WTC11 (cell line): ENCODE results near the gene PROCA1. TPM values are rescaled to one million over a fixed set of nuclear protein-coding genes. Genes with fewer than 3 reads are reported as not detected.

ENCODE experiments used
- ATAC-seq: fragments of 200-7000 bp; cut with Tn5 transposase; 2 replicates; pipeline ENCODE4 v1.10.0; 2021; ENCODE audit warnings: mild to moderate bottlenecking, moderate library complexity
- CTCF ChIA-PET: fragments of 300-600 bp; sonication (Branson Sonifier 250); formaldehyde crosslinking; loops from one replicate; lab custom pipeline; 2021; ENCODE audit warnings: antibody characterized with exemption; lab: Charles Lee
- POLR2A ChIA-PET: fragments of 350-600 bp; sonication (Branson Sonifier 250); formaldehyde crosslinking; loops from one replicate; lab custom pipeline; 2021; ENCODE audit warnings: antibody characterized with exemption; lab: Charles Lee
- DNase-seq: peaks from one replicate; pipeline ENCODE4 v3.0.0; 2021; ENCODE audit warnings: low spot score
- H3K27ac Mint-ChIP-seq: 2 replicates; pipeline ENCODE4 v1.8.0; 2021; ENCODE audit warnings: mixed read lengths
- H3K27me3 Mint-ChIP-seq: 2 replicates; pipeline ENCODE4 v1.8.0; 2021; ENCODE audit warnings: low read depth, mild to moderate bottlenecking, moderate library complexity, mixed read lengths
- H3K36me3 Mint-ChIP-seq: 2 replicates; pipeline ENCODE4 v1.8.0; 2021; ENCODE audit warnings: mixed read lengths
- H3K4me1 Mint-ChIP-seq: 2 replicates; pipeline ENCODE4 v1.8.0; 2022; ENCODE audit warnings: mixed read lengths
- H3K4me3 Mint-ChIP-seq: 2 replicates; pipeline ENCODE4 v1.8.0; 2021; ENCODE audit warnings: mild to moderate bottlenecking, moderate library complexity, mixed read lengths
- H3K9me3 Mint-ChIP-seq: 2 replicates; pipeline ENCODE4 v1.8.0; 2021; ENCODE audit warnings: mixed read lengths
- ATF2 ChIP-seq: sonication (generic); formaldehyde crosslinking; IDR thresholded peaks from 2 replicates; pipeline ENCODE4 v1.8.1; 2022; ENCODE audit warnings: low read depth, missing genetic modification reagents, borderline replicate concordance
- ETV6 ChIP-seq: sonication (generic); formaldehyde crosslinking; IDR thresholded peaks from 2 replicates; pipeline ENCODE4 v1.8.1; 2022; ENCODE audit warnings: mild to moderate bottlenecking, missing genetic modification reagents
- JAZF1 ChIP-seq: fragments of 250-450 bp; sonication (Bioruptor Pico); IDR thresholded peaks from 2 replicates; pipeline ENCODE4 v1.9.0; 2021; ENCODE audit warnings: moderate library complexity, mild to moderate bottlenecking, inconsistent platforms
- KAT7 ChIP-seq: sonication (generic); formaldehyde crosslinking; IDR thresholded peaks from 2 replicates; pipeline ENCODE4 v1.8.1; 2023; ENCODE audit warnings: missing genetic modification reagents, mild to moderate bottlenecking, borderline replicate concordance
- MXD4 ChIP-seq: fragments of 250-450 bp; sonication (Bioruptor Pico); IDR thresholded peaks from 2 replicates; pipeline ENCODE4 v1.8.0; 2021; ENCODE audit warnings: mild to moderate bottlenecking, moderate library complexity, borderline replicate concordance
- PRRX2 ChIP-seq: fragments of 250-450 bp; sonication (Bioruptor Pico); IDR thresholded peaks from 2 replicates; pipeline ENCODE4 v1.8.0; 2021; ENCODE audit warnings: mild to moderate bottlenecking
- STAT6 ChIP-seq: sonication (generic); formaldehyde crosslinking; conservative IDR thresholded peaks from 2 replicates; pipeline ENCODE4 v1.8.1; 2023; ENCODE audit warnings: mild to moderate bottlenecking, low read depth, missing genetic modification reagents, moderate library complexity
- ZNF219 ChIP-seq: sonication (generic); formaldehyde crosslinking; IDR thresholded peaks from 2 replicates; pipeline ENCODE4 v1.8.0; 2023; ENCODE audit warnings: missing genetic modification reagents, mild to moderate bottlenecking, borderline replicate concordance
- ZNF232 ChIP-seq: sonication (generic); formaldehyde crosslinking; IDR thresholded peaks from 2 replicates; pipeline ENCODE4 v1.8.0; 2022; ENCODE audit warnings: mild to moderate bottlenecking, missing genetic modification reagents
- ZNF396 ChIP-seq: fragments of 250-450 bp; sonication (Bioruptor Pico); IDR thresholded peaks from 2 replicates; pipeline ENCODE4 v1.8.0; 2021; ENCODE audit warnings: mild to moderate bottlenecking, moderate library complexity, borderline replicate concordance
- ZNF423 ChIP-seq: fragments of 250-450 bp; sonication (Bioruptor Pico); IDR thresholded peaks from 2 replicates; pipeline ENCODE4 v2.1.2; 2022; ENCODE audit warnings: mild to moderate bottlenecking, moderate library complexity
- total RNA-seq: library from RNA; stranded (reverse); gene quantifications from 3 replicates; pipeline ENCODE4 v1.2.3, GENCODE V29; 2021
- TF ChIP-seq, protein P1 (sequence below): sonication (generic); formaldehyde crosslinking; IDR thresholded peaks from 2 replicates; pipeline ENCODE4 v1.8.0; 2023; ENCODE audit warnings: mild to moderate bottlenecking, missing genetic modification reagents
- TF ChIP-seq, protein P2 (sequence below): fragments of 250-450 bp; sonication (Bioruptor Pico); IDR thresholded peaks from 2 replicates; pipeline ENCODE4 v1.9.0; 2021; ENCODE audit warnings: mild to moderate bottlenecking, borderline replicate concordance
- TF ChIP-seq, protein P3 (sequence below): sonication (generic); formaldehyde crosslinking; IDR thresholded peaks from 2 replicates; pipeline ENCODE4 v1.8.1; 2022; ENCODE audit warnings: mild to moderate bottlenecking, moderate library complexity, missing genetic modification reagents
- TF ChIP-seq, protein P4 (sequence below): sonication (generic); formaldehyde crosslinking; IDR thresholded peaks from 2 replicates; pipeline ENCODE4 v1.8.0; 2023; ENCODE audit warnings: missing genetic modification reagents, mild to moderate bottlenecking, borderline replicate concordance
- TF ChIP-seq, protein P5 (sequence below): sonication (generic); formaldehyde crosslinking; conservative IDR thresholded peaks from 2 replicates; pipeline ENCODE4 v1.8.1; 2022; ENCODE audit warnings: mild to moderate bottlenecking, missing genetic modification reagents

PROCA1 gene
- total RNA-seq, 1 experiment from 2014 or later: 28.4 TPM

DNA sequence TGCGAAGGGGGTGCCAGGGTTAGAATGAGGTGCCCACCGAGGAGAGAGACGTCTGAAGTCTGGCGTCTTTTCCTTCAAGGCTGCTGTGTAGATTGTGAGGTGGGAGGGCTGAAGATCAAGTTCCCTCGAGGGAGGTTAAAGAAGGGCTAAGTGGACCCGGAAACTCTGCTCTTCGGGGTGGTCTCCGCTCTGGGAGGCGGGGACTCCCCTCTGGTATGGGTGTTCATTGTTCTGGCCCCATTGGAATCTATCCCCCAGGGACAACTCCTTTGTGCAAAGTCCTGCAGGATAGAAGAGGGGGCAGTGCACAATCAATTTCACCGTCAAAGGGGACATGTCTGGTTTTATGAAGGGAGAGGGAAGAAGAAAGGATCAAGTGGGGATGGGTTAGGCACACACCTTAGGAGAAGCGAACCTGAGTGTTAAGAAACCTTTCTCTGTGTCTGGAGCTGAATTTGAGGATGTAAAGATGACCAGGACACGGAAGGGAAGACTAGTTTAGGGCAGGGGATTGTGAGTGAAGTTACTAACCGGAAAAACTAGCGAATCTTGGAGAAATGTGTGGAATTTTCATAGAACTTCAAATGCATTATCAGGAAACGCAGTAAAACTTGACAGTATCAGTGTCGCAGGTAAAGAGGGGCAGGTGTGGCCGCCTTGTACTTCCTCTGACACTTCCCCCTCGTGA lies 6.8 kb upstream of the PROCA1 start (continued):
- no peak for TF ChIP-seq KAT7 (CRISPR knock-in tag)
- TF ChIP-seq, protein P1, sequence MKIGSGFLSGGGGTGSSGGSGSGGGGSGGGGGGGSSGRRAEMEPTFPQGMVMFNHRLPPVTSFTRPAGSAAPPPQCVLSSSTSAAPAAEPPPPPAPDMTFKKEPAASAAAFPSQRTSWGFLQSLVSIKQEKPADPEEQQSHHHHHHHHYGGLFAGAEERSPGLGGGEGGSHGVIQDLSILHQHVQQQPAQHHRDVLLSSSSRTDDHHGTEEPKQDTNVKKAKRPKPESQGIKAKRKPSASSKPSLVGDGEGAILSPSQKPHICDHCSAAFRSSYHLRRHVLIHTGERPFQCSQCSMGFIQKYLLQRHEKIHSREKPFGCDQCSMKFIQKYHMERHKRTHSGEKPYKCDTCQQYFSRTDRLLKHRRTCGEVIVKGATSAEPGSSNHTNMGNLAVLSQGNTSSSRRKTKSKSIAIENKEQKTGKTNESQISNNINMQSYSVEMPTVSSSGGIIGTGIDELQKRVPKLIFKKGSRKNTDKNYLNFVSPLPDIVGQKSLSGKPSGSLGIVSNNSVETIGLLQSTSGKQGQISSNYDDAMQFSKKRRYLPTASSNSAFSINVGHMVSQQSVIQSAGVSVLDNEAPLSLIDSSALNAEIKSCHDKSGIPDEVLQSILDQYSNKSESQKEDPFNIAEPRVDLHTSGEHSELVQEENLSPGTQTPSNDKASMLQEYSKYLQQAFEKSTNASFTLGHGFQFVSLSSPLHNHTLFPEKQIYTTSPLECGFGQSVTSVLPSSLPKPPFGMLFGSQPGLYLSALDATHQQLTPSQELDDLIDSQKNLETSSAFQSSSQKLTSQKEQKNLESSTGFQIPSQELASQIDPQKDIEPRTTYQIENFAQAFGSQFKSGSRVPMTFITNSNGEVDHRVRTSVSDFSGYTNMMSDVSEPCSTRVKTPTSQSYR (CRISPR knock-in tag): no peak
- no peak for TF ChIP-seq ZNF219 (CRISPR knock-in tag)
- TF ChIP-seq ETV6: 0 out of 2 replicates have a peak, but pooled peaks have one; percentile 12
- TF ChIP-seq, protein P2, sequence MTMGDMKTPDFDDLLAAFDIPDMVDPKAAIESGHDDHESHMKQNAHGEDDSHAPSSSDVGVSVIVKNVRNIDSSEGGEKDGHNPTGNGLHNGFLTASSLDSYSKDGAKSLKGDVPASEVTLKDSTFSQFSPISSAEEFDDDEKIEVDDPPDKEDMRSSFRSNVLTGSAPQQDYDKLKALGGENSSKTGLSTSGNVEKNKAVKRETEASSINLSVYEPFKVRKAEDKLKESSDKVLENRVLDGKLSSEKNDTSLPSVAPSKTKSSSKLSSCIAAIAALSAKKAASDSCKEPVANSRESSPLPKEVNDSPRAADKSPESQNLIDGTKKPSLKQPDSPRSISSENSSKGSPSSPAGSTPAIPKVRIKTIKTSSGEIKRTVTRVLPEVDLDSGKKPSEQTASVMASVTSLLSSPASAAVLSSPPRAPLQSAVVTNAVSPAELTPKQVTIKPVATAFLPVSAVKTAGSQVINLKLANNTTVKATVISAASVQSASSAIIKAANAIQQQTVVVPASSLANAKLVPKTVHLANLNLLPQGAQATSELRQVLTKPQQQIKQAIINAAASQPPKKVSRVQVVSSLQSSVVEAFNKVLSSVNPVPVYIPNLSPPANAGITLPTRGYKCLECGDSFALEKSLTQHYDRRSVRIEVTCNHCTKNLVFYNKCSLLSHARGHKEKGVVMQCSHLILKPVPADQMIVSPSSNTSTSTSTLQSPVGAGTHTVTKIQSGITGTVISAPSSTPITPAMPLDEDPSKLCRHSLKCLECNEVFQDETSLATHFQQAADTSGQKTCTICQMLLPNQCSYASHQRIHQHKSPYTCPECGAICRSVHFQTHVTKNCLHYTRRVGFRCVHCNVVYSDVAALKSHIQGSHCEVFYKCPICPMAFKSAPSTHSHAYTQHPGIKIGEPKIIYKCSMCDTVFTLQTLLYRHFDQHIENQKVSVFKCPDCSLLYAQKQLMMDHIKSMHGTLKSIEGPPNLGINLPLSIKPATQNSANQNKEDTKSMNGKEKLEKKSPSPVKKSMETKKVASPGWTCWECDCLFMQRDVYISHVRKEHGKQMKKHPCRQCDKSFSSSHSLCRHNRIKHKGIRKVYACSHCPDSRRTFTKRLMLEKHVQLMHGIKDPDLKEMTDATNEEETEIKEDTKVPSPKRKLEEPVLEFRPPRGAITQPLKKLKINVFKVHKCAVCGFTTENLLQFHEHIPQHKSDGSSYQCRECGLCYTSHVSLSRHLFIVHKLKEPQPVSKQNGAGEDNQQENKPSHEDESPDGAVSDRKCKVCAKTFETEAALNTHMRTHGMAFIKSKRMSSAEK (CRISPR knock-in tag): no peak
- TF ChIP-seq, protein P3, sequence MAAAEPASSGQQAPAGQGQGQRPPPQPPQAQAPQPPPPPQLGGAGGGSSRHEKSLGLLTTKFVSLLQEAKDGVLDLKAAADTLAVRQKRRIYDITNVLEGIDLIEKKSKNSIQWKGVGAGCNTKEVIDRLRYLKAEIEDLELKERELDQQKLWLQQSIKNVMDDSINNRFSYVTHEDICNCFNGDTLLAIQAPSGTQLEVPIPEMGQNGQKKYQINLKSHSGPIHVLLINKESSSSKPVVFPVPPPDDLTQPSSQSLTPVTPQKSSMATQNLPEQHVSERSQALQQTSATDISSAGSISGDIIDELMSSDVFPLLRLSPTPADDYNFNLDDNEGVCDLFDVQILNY (CRISPR knock-in tag): no peak
- TF ChIP-seq JAZF1 (CRISPR knock-in tag): no peak
- TF ChIP-seq, protein P4, sequence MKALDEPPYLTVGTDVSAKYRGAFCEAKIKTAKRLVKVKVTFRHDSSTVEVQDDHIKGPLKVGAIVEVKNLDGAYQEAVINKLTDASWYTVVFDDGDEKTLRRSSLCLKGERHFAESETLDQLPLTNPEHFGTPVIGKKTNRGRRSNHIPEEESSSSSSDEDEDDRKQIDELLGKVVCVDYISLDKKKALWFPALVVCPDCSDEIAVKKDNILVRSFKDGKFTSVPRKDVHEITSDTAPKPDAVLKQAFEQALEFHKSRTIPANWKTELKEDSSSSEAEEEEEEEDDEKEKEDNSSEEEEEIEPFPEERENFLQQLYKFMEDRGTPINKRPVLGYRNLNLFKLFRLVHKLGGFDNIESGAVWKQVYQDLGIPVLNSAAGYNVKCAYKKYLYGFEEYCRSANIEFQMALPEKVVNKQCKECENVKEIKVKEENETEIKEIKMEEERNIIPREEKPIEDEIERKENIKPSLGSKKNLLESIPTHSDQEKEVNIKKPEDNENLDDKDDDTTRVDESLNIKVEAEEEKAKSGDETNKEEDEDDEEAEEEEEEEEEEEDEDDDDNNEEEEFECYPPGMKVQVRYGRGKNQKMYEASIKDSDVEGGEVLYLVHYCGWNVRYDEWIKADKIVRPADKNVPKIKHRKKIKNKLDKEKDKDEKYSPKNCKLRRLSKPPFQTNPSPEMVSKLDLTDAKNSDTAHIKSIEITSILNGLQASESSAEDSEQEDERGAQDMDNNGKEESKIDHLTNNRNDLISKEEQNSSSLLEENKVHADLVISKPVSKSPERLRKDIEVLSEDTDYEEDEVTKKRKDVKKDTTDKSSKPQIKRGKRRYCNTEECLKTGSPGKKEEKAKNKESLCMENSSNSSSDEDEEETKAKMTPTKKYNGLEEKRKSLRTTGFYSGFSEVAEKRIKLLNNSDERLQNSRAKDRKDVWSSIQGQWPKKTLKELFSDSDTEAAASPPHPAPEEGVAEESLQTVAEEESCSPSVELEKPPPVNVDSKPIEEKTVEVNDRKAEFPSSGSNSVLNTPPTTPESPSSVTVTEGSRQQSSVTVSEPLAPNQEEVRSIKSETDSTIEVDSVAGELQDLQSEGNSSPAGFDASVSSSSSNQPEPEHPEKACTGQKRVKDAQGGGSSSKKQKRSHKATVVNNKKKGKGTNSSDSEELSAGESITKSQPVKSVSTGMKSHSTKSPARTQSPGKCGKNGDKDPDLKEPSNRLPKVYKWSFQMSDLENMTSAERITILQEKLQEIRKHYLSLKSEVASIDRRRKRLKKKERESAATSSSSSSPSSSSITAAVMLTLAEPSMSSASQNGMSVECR (CRISPR knock-in tag): 0 out of 2 replicates have a peak, but pooled peaks have one; percentile 7
- TF ChIP-seq ZNF396 (CRISPR knock-in tag): no peak

- H3K4me1 Mint-ChIP-seq: peaks cover 47% of the 10 kb centered on the region
- POLR2A ChIA-PET: interaction anchor here (1.1 to 2.5 kb wide), 3 partner anchors 9 to 73 kb away, joined by 4 to 31 read pairs (median 10); partner anchors contain the start of genes BLTP2 and NEK8
- CTCF ChIA-PET: interaction anchor here (0.8 to 1.1 kb wide), 2 partner anchors 9 to 73 kb away, joined by 4 to 14 read pairs; partner anchors contain the start of genes BLTP2, NEK8 and TLCD1
- H3K27me3 Mint-ChIP-seq: no peaks in the 10 kb centered on the region
- H3K27ac Mint-ChIP-seq: peak within 1 kb of the TSS; percentile 97
- H3K9me3 Mint-ChIP-seq: no peaks in the 10 kb centered on the region
- DNase-seq: peak; percentile 96
- H3K36me3 Mint-ChIP-seq: peaks cover 51% of the 10 kb centered on the region
- H3K4me3 Mint-ChIP-seq: peak within 1 kb of the TSS; percentile 100
- ATAC-seq: peak; percentile 71
- TF ChIP-seq MXD4 (no peak), ZNF423 (CRISPR knock-in tag) (no peak), ATF2 (no peak), ZNF232 (CRISPR knock-in tag) (no peak; the same call in 1 of the 2 replicates), STAT6 (CRISPR knock-in tag) (no peak), PRRX2 (CRISPR knock-in tag) (no peak)
- TF ChIP-seq, protein P5, sequence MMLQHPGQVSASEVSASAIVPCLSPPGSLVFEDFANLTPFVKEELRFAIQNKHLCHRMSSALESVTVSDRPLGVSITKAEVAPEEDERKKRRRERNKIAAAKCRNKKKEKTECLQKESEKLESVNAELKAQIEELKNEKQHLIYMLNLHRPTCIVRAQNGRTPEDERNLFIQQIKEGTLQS: no peak
These were observed 6.1 kb upstream of the PROCA1 start, which contains the start of gene RAB34 for GRCh38 chr17:28717578-28718332. RAB34 (minus strand) TSS chr17:28717868; CDS start chr17:28717266, 602 bp downstream.
